NCI-H748 (cell line): ENCODE results near the gene RAD21L1.
"Not testable (repeated sequence)": the region's sequence is repeated elsewhere in the genome, so short reads cannot be mapped to it uniquely, and the experiment has no call there.

Experiments used
- DNase-seq: peaks from one replicate; lab custom pipeline; 2025; ENCODE audit not compliant: unreplicated experiment; lab: John Stamatoyannopoulos, UW

The RAD21L1 gene

DNA sequence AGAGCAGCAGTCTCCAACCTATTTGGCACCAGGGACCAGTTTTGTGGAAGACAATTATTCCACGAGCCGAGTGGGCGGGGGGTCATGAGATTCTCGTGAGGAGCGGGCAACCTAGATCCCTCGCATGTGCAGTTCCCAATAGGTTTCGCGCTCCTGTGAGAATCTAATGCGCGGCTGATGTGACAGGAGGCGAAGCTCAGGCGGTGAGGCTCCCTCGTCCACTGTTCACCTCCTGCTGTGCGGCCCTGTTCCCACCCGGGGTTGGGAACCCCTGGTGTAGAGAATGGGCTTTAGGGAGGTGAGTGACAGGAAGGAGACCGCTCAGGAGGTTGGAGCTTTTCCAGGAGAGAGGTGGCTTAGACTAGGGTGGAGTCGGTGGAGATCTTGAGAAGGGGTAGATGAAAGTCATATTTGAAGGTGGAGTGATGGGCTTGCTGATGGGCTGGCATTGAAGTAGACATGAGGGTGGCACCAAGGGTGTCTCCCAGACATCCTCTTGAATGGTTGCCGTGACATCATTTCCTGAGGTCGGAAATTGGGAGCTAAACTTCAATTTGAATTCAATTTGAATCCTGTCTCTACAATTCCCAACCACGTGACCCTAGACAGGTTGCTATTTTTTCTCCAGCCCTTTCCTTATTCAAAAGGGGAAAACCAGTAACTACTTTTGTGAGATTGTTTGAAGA, 1.5 kb upstream of the RAD21L1 start:
- DNase-seq = no peak

DNA sequence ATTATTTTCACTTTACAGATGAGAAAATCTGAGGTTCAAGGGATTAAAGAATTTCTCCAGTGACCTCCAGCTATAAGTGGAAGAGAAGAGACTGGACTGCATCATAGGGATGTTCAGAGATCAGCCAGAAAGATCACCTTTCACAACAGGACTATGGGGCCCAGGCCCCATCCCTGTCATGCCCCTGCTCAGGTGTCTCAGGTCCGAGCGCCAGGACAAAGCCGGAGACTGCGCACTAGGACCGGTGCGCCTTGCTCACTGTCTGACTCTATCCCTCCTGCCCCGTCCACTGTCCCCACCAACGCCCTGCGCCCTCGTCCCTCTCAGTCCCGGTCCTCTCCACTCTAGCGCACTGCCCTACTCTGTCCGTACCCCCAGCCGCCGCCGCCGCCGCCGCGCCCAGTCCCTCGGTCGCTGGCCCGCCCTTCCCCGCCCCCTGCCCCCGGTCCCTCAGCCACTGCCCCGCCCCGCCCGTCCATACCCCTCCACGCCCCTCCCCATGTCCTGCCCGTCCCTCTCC, 521 bp upstream of the RAD21L1 start:
- peak; percentile 86 for DNase-seq

DNA sequence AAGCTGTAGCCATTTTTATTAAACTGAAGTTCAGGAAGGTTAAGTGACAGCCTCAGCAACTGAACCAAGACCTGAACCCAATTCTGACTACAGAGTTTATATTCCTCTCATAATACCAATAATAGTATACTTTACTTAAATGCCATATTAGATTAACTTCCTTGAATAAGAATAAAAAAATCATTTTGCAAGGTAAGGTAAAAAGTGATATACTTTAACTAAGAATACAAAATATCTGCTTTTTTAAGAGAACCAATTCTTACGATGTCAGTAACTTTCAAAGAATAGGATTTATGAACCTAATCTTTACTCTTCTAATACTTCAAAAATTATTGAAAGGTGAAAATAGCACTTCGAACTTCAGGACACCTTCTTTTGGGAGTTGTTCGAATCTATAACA, 3.7 kb downstream of the RAD21L1 start:
- DNase-seq = no peak

DNA sequence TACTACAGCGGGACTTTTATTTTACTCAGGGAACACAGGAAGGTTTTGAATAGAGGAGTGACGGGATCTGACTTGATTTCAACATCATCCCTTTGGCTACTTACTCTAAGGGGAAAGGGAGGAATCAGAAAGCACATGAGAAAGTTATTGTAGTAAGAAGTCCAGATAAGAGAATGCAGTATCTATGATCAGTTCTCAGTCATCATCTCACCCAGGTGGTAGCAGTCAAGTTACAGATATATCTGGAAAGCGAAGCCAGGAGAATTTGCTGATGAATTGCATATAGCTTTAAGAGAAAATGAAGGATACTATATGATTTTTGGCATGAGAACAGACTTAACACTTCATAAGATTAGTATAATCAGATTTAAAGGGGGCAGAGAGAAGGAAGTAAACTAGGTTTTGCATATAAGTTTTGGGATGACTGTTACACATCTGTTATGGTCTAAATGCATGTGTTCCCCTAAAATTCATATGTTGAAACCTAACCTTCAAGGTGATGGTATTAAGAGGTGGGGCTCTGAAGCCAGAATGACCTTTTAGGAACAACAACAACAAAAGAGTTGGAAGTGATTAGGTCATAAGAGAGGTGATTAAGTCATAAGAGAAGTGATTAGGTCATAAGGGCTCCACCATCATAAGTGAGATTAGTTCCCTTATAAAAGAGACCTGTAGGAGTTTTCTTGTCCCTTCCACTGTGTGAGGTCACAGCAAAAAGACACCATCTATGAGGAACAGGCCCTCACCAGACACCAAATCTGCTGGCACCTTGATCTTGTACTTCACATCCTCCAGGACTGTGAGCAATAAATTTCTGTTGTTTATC, 6.7 kb downstream of the RAD21L1 start:
- no peak for DNase-seq

DNA sequence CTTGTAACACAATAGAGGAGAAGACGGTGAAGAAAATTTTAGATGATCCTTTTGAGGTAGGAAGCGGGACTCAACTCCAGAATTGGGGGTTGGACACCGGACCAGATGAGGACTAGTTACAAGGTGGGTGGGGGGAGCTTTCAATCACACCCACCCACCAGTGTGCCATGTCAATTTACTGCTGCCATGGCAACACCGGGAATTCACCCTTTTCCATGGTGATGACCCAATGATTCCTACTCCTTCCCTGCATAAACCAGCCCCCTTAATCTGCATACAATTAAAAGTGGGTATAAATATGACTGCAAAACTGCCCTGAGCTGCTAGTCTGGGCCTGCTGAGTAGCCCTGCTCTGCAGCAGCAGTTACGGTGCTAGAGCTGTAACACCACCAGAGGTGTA, 14.7 kb downstream of the RAD21L1 start:
- no peak for DNase-seq

DNA sequence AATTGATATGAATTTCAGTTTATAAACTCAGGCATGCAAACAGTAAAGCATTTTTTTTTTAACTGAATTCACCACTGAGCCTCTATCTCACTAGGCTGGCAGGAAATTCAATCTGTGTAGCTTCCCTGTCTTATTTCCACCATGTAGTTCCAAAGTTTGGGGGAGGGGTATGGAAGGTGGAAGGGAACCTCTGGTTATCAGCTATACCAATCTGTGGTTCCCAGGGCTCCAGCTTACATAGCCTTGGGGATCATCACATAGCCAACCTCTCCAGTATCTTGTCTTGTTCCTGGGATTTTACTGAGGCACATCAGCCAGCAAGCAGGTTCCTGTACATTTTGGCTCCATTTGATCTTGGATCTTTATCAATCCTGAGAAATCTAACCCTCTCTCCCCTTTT, 15.6 kb downstream of the RAD21L1 start:
- no peak for DNase-seq

DNA sequence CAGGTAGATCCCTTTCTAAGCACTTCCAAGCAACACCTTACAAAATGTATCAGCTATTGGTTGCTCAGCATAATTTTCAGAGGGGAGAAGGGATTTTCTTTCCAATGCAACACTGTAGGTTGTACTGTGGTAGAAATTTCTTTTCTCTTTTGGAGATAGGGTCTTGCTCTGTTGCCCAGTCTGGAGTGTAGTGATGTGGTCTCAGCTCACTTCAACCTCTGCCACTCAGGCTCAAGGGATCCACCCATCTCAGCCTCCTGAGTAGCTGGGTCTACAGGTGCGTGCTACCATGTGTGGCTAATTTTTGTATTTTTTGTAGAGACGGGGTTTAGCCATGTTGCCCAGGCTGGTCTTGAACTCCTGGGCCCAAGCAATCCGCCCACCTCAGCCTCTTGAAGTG, 16.3 kb downstream of the RAD21L1 start:
- no peak for DNase-seq

DNA sequence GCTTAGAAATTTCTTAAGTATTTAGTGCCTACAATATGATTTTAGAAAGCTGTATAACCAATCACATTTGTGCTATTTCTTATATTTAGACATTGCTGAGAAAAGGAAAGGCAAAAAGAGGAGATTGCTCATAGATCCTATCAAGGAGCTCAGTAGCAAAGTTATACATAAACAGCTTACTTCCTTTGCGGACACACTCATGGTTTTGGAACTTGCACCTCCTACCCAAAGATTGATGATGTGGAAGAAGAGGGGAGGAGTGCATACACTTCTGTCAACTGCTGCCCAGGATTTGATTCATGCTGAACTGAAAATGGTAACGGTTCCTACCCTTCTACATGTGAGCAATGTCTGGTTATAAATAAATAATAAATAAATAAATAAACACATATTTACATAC, 16.7 kb downstream of the RAD21L1 start:
- no peak for DNase-seq

DNA sequence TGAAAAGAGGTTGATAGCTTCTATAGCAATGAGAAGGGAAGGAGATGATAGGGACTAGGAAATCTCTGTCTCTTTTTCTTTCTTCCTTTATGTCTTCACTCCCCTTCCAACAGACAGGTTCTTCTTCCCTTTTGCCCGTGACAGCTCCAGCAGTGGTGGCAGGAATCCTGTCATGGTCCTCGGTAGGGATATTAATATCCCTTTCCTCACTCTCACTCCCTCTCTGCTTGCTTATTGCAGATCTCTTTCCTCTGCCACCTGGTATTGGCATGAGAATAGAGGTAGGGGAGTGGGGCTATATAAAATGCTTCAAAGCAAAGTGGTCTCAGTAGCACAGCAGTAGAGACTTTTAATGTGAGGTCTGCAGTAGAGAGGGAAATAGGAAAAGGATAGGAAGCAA, 19.7 kb downstream of the RAD21L1 start:
- no peak for DNase-seq

DNA sequence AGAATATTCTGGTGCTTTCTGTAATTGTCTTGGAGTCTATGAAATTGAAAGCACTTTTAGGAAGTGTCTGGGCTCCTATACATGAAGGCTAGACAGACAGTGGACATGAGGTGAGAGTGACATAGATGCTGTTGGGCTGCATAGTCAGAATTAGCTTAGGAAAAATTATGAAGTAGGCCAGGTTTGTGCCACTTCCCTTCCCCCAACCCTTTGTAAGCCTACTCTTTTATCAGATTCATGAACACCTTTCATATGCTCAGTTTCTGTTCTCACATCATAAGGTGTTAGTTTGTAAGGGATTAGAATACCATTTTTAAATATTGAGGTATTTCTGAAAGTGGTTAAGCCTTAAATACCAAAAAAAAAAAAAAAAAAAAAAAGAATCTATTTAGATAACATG, 21.8 kb downstream of the RAD21L1 start:
- no peak for DNase-seq

DNA sequence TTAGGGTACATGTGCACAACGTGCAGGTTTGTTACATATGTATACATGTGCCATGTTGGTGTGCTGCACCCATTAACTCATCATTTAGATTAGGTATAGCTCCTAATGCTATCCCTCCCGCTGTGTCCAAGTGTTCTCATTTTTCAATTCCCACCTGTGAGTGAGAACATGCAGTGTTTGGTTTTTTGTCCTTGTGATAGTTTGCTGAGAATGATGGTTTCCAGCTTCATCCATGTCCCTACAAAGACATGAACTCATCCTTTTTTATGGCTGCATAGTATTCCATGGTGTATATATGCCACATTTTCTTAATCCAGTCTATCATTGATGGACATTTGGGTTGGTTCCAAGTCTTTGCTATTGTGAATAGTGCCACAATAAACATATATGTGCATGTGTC, 24.4 kb downstream of the RAD21L1 start:
- DNase-seq = not testable (repeated sequence)

DNA sequence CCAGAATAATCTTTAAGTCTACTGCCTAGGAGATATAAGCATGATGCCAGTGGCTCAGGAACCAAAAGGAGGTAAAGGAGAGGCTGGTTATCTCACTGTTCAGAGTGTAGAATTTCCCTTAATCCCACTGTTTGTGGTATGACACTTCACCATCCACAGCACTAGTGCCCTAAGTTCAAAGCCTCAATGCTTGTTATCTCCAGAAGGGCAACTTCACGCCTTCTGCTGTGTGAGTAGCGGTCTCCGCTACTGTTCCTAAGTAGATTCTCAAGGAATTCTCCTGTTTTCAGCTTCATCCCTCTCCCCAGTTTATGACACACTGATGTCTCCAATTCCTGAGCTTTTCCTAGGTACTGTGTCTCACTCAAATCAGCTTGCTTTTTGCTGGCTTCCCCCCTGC, 26.6 kb downstream of the RAD21L1 start:
- DNase-seq = no peak

DNA sequence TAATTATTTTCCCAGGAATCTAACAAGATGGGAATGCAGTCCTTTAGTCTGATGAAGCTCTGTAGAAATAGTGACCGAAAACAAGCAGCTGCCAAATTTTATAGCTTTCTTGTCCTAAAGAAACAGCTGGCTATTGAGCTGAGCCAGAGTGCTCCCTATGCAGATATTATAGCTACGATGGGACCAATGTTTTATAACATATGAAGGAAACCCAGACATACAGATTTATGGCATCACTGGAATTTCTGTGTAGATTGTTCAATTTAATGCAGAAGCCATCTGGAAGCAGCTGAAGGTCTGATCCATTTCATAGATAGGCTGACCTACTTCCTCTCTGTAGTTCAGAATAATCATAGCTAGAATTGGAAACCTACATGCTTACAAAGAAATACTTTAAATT, 28.4 kb downstream of the RAD21L1 start:
- DNase-seq = no peak

DNA sequence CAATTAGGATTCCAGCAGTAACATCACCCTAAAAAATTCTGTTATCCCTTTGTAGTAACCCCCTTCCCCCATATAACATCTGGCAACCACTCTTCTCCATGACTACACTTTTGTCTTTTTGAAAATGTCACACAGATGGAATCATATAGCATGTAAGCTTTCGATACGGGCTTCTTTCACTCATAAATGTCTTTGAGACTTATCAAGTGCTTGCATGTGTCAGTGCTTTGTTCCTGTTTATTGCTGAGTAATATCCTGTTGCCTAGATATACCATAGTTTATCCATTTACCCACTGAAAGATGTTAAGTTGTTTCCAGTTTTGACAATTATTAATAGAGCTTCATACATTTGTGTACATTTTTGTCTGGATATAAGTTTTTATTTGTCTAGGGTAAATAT, 29.8 kb downstream of the RAD21L1 start:
- DNase-seq = no peak

DNA sequence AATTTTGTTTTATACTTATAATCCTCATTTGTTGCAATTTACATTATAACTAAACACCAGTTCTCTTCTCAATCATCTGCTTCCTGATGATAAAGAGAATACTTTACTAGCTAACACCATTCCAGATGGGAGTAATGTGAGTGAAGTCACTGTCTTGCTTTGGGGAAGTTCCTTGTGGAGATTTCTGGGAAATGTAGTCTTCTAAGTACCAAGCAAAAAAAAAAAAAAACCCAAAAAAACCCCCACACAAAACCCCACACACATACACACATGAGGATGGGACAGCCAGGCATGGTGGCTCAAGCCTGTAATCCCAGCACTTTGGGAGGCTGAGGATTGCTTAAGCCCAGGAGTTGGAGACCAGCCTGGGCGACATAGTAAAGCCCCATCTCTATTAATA, 38.0 kb downstream of the RAD21L1 start:
- DNase-seq = no peak

DNA sequence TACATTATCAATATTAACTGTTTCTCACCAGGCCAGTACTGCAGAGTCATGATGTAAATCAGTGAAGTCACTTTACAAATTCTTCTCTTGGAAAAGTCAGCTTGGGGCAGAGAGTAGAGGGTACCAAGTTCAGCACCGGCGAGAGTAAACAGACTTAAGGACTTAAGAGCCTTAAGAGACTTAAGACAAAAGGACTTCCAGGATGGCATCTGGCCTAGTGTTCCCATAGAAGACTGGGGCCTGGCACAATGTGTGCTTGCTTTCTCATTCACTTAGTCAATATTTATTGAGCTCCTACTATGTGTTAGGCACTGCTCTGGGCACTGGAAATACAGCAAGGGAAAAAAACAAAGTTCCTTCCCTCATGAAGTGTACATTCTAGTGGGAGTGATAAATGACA, 38.9 kb downstream of the RAD21L1 start:
- DNase-seq = no peak

DNA sequence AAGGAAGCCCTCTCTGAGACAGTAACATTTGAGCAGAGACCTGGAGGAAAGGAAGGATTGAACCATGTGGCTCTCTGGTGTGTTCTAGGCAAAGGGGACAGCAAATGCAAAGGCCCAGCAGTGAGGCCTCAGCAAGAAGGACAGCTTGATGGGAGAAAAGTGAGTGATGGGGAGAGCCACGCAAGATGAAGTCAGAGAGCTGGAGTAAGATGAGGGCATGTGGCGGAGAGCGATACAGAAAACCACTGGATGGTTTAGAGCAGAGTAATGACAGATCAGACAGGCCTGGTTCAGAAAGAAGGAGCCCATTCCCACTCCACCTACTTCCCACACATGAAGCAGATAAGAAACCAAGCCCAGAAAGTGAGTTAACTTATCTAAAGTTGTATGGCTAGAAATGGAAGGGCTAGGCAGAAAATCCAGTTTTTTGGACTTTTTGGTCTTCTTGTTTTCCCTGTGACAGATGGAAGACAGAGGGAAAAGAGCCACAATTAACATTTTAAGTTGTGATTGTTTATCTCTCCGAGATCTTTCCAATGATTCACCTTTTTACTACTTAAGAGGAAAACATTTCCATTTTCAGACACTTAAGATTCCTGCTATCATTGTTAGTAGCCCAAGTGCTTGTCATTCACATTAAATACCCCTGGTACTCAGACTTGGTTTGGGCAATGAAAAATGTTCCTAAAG, 39.5 kb downstream of the RAD21L1 start:
- DNase-seq = no peak

DNA sequence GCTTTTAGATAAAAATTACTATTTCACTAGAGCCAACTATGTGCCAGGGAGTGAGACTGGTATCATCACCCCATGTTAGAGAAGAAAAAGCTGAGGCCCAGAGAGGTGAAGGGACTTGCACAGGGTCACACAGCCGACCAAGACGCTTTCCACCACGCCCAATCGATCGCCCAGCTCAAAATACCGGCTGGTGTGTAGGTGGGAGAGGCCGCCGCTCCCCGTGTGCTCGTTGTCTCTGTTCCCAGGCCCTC, 40.0 kb downstream of the RAD21L1 start:
- DNase-seq = no peak

DNA sequence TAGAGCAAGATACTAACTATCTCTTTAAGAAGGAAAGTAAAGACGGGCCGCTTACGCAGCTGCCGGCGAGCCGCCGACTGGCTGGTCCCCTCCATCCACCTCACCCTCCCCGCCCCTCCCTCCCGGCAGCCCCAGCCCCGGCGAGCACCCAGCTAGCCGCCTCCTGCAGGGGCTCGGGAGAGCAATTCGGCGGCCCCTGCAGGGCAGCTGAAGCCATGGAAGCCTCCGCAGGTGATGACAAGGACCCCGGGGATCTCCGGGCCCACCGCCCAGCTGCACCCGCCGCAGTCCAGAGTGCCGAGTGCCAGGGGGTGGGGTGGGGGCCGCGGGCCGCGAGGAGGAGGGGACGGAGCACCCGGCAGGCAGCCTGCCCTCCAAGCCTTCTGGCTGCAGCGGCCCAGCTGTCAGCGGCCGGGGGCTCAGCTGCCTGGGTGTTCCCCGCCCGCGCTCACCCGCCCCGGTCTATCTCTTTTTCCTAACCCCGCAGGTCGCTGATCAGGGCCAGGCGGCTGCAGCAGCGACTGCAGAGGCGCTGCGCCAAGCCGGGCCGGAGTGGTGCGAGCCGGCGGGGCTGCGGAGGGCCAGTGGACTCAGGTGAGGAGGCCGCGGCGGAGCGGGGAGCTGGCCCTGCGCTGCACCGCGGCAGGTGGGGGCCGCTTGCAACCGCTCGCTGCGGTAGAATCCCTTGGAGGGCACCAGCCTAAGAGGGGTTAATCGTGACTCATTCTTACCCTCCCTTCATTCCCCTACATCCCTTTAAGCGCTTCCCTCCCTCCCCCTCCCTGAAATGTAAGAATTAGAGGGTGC, 40.5 kb downstream of the RAD21L1 start, which contains the start of gene SNPH:
Gene SNPH (plus strand): TSS at position 128 of the 807 bp plus-strand sequence. CDS start 29,946 bp downstream, outside the sequence.
- DNase-seq = peak; percentile 80

DNA sequence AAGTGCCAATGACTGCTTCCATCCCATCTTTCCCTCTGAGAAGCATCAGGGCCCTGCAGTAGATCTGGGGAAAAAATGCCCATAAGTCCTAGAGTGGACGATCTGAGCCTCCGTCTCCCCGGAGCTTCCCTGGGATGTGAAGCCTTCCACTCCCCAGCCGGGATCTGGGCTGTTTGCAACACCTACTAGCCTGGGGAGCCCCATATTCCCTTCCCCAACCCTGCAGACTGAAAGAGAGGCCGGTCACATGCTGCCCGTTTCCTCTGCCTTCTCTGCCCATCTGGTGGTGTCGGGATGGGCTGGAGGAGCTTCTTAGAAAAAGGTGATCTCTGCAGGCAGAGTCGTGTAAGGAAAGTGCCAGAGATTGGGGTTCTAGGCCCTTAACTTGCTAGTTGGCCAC, 41.3 kb downstream of the RAD21L1 start:
- no peak for DNase-seq

DNA sequence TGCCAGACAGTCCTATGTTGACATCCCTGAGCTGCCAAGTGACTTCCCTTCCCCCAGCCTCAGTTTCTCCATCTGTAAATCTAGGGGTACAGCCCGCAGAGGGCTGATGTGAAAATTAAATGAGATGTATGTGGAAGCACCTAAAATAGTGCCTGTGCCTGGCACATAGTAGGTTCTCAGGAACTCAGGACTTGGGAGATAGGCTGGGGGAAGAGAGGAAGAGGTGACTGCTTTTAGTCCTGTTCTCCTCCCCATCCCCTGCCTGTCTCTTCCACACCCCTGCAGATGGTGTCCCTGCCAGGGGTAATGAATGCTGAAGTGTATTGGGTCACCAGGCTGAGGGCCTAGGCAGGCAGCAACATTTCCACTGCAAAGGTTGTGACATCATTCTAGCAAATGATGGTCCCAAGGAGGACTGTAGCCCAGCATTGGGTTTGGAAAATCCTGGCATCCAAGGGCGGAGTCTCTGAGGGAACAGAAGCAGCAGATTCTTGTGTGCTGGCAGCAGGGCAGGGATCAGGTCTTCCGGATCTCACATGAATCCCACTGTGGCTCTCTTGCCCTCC, 42.0 kb downstream of the RAD21L1 start:
- no peak for DNase-seq
